HFFc6 (cell line): Measurements from ENCODE around the gene TMEM185B. TPM values are rescaled to one million over a fixed set of nuclear protein-coding genes. Genes with fewer than 3 reads are reported as not detected.

Source experiments
- DNase-seq: peaks from one replicate; pipeline ENCODE4 v3.0.0-alpha.2; 2018
- H3K27ac Mint-ChIP-seq: 2 replicates; pipeline ENCODE4 v1.8.0; 2020; ENCODE audit warnings: mild to moderate bottlenecking, mixed read lengths
- H3K27me3 Mint-ChIP-seq: 2 replicates; pipeline ENCODE4 v1.8.0; 2021; ENCODE audit warnings: mild to moderate bottlenecking, moderate library complexity, mixed read lengths; ENCODE audit not compliant: insufficient read depth
- H3K36me3 Mint-ChIP-seq: 2 replicates; pipeline ENCODE4 v1.8.0; 2021; ENCODE audit warnings: low read depth, mixed read lengths
- H3K4me1 Mint-ChIP-seq: 2 replicates; pipeline ENCODE4 v1.8.0; 2020; ENCODE audit warnings: low read depth, mixed read lengths
- H3K4me3 Mint-ChIP-seq: 2 replicates; pipeline ENCODE4 v1.8.0; 2020; ENCODE audit warnings: mild to moderate bottlenecking, moderate library complexity, mixed read lengths
- H3K9me3 Mint-ChIP-seq: 2 replicates; pipeline ENCODE4 v1.8.0; 2020; ENCODE audit warnings: mild to moderate bottlenecking, mixed read lengths
- long read RNA-seq: library from polyadenylated mRNA; unstranded; transcript quantifications from one replicate; pipeline ENCODE4 v2.0.0, GENCODE V29; 2019
- total RNA-seq, 6 experiments: library from RNA; stranded (reverse); fragmentation: NEBNext Ultra II Directional; extraction: Animal tissue kit (Norgen Biotek cat#: 25700); gene quantifications; 2 replicates in 1 of 6; 3 replicates in 5 of 6; pipeline ENCODE4 v1.2.3, GENCODE V29; 2021
- TF ChIP-seq, protein P1 (sequence below): fragments of 200-600 bp; sonication (generic); IDR thresholded peaks from 2 replicates; pipeline ENCODE4 v1.5.0; 2021; ENCODE audit warnings: antibody characterized with exemption, mild to moderate bottlenecking

The TMEM185B gene
- 10 to 100 TPM; 29.2 to 36.4 (median 31.3) TPM for total RNA-seq
- long read RNA-seq, transcript TMEM185B-201 (1 exons, 2,131 nt), result major isoform, 11 of 11 reads
- long read RNA-seq, partial matches to known transcripts, result 0 of 11 reads
- long read RNA-seq, other reads (novel, unspliced or antisense), result 0 of 11 reads

DNA sequence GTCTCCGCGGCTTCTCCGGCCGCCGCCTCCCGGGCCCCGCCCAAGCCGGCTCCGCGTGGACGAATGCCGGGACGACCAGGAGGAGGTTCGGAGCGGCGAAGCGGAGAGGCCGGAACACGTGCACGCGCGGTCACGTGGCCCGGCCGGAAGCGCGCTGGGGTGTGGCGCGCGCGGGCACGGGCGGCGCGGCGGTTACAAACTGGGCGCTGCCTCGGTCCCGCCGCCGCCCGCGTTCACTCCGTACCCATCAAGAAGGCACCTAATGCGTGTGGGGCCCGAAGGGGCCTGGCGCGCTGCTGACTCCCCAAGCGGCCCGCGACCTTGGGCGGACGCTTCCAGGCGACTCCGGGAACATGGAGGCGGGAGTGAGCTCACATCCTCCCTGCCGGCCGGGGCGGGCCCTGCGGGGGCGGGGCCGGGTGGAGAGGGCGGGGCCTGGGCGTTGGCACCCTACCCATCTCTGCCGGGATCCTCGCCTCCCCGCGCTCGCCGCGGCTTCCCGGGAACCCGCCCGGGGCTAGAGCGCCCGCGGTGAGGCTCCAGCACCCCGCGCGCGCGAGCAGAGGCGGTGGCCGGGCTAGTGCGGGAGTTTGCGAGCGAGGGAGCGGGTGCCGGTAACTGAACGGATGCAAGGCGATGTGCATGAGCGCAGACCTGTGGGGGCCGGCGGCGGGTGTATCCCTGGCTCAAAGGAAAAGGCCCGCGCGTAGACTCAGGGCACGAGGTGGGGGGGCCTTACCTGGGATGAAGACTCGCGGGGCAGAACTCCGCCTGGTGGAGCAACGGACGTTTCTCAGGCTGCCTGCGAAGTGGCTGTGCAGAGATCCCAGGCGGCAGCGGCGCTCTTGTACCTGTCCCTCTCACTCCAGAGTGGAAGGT, at the start of gene TMEM185B:
Gene TMEM185B (minus strand): TSS at position 367 of the 879 bp plus-strand sequence. CDS start 424 bp downstream, outside the sequence.
- Mint-ChIP-seq H3K4me1 (peaks cover 38% of the 10 kb centered on the region), H3K9me3 (peaks cover 11% of the 10 kb centered on the region), H3K27ac (peak within 1 kb of the TSS; percentile 80), H3K36me3 (peaks cover 33% of the 10 kb centered on the region), H3K4me3 (peak within 1 kb of the TSS; percentile 82), H3K27me3 (peaks cover 5% of the 10 kb centered on the region)
- TF ChIP-seq, protein P1, sequence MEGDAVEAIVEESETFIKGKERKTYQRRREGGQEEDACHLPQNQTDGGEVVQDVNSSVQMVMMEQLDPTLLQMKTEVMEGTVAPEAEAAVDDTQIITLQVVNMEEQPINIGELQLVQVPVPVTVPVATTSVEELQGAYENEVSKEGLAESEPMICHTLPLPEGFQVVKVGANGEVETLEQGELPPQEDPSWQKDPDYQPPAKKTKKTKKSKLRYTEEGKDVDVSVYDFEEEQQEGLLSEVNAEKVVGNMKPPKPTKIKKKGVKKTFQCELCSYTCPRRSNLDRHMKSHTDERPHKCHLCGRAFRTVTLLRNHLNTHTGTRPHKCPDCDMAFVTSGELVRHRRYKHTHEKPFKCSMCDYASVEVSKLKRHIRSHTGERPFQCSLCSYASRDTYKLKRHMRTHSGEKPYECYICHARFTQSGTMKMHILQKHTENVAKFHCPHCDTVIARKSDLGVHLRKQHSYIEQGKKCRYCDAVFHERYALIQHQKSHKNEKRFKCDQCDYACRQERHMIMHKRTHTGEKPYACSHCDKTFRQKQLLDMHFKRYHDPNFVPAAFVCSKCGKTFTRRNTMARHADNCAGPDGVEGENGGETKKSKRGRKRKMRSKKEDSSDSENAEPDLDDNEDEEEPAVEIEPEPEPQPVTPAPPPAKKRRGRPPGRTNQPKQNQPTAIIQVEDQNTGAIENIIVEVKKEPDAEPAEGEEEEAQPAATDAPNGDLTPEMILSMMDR, result peak; percentile 52
- peak; percentile 73 for DNase-seq

DNA sequence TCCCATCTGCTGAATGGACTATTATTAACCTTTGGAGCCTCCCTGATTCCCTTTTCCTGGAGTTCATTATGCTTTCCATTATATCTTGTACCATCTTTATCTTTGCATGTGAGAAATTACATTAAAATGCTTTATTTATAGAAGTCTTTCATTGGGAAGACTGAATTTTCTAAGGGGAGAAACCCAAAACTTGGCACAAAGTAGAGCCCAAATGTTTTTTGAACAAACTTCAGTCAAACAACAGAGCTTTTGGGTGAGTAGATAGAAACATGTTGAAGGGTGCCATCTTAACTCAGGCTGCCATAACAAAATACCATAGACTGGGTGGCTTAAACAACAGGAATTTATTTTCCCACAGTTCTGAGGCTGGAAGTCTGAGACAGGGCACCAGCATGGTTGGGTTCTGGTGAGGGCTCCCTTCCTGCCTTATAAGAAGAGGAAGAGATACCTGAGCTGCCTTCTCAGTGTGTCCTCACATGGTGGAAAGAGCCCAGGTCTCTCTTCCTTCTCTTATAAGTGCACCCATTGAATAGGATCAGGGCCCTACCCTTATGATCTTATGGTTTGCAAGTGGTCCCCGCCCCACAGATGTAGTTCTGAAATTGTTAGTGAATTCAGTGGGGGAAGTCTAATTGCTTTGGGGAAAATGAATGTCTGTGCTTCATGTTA, 48.6 kb upstream of the TMEM185B start:
- TF ChIP-seq, protein P1, result no peak
- H3K36me3 Mint-ChIP-seq, result peaks cover 40% of the 10 kb centered on the region
- H3K4me3 Mint-ChIP-seq, result no peak overlapping the region
- H3K4me1 Mint-ChIP-seq, result peaks cover 29% of the 10 kb centered on the region
- H3K27me3 Mint-ChIP-seq, result no peaks in the 10 kb centered on the region
- H3K9me3 Mint-ChIP-seq, result no peaks in the 10 kb centered on the region; the same call in 1 of the 2 replicates
- H3K27ac Mint-ChIP-seq, result no peak overlapping the region
- DNase-seq, result no peak

DNA sequence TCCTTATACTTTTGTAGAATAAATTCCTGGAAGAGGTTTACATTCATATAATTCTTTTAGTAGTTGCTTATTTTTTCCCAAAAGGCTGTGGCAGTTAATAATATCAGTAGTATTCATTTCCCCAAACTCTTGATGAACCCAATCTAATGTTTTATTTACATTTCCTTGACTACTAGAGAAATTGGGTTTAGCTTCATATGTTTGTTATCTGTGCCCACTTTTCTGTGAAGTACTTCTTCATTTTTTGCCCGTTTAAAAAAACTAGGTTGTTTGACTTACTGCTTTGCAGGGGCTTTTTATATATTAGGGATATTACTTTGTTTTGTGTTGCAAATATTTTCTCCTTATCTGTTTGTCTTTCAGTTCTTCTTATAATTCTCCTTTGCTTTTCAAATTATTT, 46.6 kb upstream of the TMEM185B start:
- no peak for DNase-seq
- TF ChIP-seq, protein P1, result no peak
- H3K4me3 Mint-ChIP-seq, result no peak overlapping the region
- H3K4me1 Mint-ChIP-seq, result peaks cover 30% of the 10 kb centered on the region
- H3K9me3 Mint-ChIP-seq, result no peaks in the 10 kb centered on the region
- H3K27me3 Mint-ChIP-seq, result no peaks in the 10 kb centered on the region
- peaks cover 35% of the 10 kb centered on the region for H3K36me3 Mint-ChIP-seq
- no peak overlapping the region for H3K27ac Mint-ChIP-seq

DNA sequence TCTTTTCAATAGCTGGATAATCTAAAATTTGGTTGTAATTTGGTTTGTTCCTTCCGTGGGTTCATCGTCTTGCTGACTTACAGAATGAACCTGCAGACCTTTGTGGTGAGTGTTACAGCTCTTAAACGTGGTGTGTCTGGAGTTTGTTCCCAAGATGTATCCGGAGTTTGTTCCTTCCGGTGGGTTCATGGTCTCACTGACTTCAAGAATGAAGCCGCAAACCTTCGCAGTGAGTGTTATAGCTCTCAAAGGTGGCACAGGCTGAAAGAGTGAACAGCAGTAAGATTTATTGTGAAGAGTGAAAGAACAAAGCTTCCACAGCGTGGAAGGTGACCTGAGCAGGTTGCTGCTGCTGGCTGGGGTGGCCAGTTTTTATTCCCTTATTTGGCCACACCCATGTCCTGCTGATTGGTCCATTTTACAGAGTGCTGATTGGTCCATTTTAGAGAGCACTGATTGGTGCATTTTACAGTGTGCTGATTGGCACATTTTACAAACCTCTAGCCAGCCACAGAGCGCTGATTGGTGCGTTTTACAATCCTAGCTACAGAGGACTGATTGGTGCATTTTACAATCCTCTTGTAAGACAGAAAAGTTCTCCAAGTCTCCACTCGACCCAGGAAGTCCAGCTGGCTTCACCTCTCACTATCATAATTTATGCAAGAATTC, 46.0 kb upstream of the TMEM185B start:
- H3K27ac Mint-ChIP-seq, result no peak overlapping the region
- DNase-seq, result no peak
- H3K9me3 Mint-ChIP-seq, result no peaks in the 10 kb centered on the region
- H3K4me3 Mint-ChIP-seq, result no peak overlapping the region
- no peaks in the 10 kb centered on the region for H3K27me3 Mint-ChIP-seq
- TF ChIP-seq, protein P1, result no peak
- H3K4me1 Mint-ChIP-seq, result peaks cover 30% of the 10 kb centered on the region
- peaks cover 35% of the 10 kb centered on the region for H3K36me3 Mint-ChIP-seq

DNA sequence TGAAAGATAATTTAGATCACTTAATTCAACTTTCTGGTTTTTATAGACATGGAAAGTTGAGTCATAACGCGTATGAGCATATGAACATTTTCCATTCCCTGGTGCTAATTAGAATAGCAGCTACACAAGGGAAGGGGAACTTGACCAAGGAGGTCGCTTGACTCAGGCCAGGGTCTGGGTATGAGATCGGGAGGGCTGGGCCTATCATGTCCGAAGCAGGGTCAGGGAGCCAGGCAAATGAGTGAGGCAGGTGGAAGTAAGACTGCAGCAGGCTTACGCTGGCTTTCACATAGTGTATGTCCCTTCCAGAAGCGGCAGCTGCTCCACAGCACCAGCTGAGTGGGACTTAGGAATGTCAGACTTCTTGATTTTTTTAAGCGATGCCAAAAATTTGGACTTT, 44.1 kb upstream of the TMEM185B start:
- H3K4me3 Mint-ChIP-seq, result no peak overlapping the region
- peaks cover 20% of the 10 kb centered on the region for H3K4me1 Mint-ChIP-seq
- H3K9me3 Mint-ChIP-seq, result no peaks in the 10 kb centered on the region

More for the DNA sequence above, 44.1 kb upstream of the TMEM185B start:
- Mint-ChIP-seq H3K27me3 (no peaks in the 10 kb centered on the region), H3K27ac (no peak overlapping the region), H3K36me3 (peaks cover 35% of the 10 kb centered on the region)
- DNase-seq, result no peak
- TF ChIP-seq, protein P1, result no peak
